ENCODE results near the gene CLIC4.
"Not testable (repeated sequence)": the region's sequence is repeated elsewhere in the genome, so short reads cannot be mapped to it uniquely, and the experiment has no call there.

GRCh38 chr1:24811494-24811893 lies 66.2 kb downstream of the CLIC4 start:
- TF ChIP-seq, protein P1, sequence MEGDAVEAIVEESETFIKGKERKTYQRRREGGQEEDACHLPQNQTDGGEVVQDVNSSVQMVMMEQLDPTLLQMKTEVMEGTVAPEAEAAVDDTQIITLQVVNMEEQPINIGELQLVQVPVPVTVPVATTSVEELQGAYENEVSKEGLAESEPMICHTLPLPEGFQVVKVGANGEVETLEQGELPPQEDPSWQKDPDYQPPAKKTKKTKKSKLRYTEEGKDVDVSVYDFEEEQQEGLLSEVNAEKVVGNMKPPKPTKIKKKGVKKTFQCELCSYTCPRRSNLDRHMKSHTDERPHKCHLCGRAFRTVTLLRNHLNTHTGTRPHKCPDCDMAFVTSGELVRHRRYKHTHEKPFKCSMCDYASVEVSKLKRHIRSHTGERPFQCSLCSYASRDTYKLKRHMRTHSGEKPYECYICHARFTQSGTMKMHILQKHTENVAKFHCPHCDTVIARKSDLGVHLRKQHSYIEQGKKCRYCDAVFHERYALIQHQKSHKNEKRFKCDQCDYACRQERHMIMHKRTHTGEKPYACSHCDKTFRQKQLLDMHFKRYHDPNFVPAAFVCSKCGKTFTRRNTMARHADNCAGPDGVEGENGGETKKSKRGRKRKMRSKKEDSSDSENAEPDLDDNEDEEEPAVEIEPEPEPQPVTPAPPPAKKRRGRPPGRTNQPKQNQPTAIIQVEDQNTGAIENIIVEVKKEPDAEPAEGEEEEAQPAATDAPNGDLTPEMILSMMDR (IDR thresholded peaks at IDR 0.05), result not testable (repeated sequence)
- TF ChIP-seq POLR2AphosphoS5 (IDR thresholded peaks at IDR 0.05), result not testable (repeated sequence)
